Gastroesophageal sphincter (tissue), 3 donors: ENCODE results near the gene IFNGR1.

Source experiments
- CTCF ChIP-seq, 4 experiments: fragments of 200-600 bp in 2 of 4; fragments of 450-650 bp in 2 of 4; sonication (generic) in 1 of 4; IDR thresholded peaks; one replicate each; pipeline ENCODE4 v1.5.1; 2017 to 2019; ENCODE audit warnings: antibody characterized with exemption in 4 of 4, mild to moderate bottlenecking in 2 of 4, moderate library complexity in 2 of 4
- POLR2A ChIP-seq, 2 donors: fragments of 450-650 bp; IDR thresholded peaks; one replicate each; pipeline ENCODE4 v1.6.1; 2017; ENCODE audit warnings: antibody characterized with exemption in 2 of 2, mild to moderate bottlenecking in 2 of 2, moderate library complexity in 1 of 2
- POLR2AphosphoS5 ChIP-seq: sonication (generic); formaldehyde crosslinking; IDR thresholded peaks from one replicate; pipeline ENCODE4 v1.6.1; 2017; ENCODE audit warnings: antibody characterized with exemption

GRCh38 chr6:137192821-137193220 lies 26.4 kb downstream of the IFNGR1 start:
- no peak for TF ChIP-seq POLR2AphosphoS5
- no peak for TF ChIP-seq POLR2A (IDR thresholded peaks at IDR 0.05)
- no peak for TF ChIP-seq CTCF (IDR thresholded peaks at IDR 0.05)
